Urothelium cell line (cell line): ENCODE data around the gene MED15.
"Not testable (repeated sequence)": the region's sequence is repeated elsewhere in the genome, so short reads cannot be mapped to it uniquely, and the experiment has no call there.

Experiments used
- DNase-seq: peaks from one replicate; pipeline ENCODE4 v3.0.0; 2011; ENCODE audit warnings: low spot score, mixed read lengths
- FAIRE-seq: peaks from 2 replicates; lab custom pipeline; 2011; peaks lifted over from hg19 to GRCh38; lab: Jason Lieb, UNC

MED15 gene

DNA sequence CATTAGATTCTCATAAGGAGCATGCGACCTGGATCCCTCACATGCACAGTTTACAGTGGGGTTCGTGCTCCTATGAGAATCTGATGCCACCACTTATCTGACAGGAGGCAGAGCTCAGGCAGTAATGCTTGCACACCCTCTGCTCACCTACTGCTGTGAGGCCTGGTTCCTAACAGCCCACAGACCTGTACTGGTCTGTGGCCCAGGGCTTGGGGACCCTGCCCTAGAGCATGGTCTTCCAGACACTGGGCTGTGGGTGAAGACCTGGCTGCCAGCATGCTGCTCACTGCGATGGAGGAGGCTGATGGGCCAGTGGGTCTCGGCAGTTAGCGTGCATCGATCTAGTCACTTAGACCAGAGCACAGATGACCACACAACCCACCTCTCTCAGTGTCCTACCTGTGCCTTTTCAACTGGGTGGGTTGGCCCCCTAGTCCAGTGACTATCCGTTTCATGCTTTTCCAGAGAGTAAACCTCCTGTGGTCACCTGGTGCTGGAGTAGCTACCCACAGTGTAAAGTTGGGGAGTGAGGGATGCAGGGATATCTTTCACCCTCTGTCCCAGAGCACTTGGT is 21.1 kb downstream of the MED15 start:
- FAIRE-seq (peak; percentile 20), DNase-seq (no peak)

DNA sequence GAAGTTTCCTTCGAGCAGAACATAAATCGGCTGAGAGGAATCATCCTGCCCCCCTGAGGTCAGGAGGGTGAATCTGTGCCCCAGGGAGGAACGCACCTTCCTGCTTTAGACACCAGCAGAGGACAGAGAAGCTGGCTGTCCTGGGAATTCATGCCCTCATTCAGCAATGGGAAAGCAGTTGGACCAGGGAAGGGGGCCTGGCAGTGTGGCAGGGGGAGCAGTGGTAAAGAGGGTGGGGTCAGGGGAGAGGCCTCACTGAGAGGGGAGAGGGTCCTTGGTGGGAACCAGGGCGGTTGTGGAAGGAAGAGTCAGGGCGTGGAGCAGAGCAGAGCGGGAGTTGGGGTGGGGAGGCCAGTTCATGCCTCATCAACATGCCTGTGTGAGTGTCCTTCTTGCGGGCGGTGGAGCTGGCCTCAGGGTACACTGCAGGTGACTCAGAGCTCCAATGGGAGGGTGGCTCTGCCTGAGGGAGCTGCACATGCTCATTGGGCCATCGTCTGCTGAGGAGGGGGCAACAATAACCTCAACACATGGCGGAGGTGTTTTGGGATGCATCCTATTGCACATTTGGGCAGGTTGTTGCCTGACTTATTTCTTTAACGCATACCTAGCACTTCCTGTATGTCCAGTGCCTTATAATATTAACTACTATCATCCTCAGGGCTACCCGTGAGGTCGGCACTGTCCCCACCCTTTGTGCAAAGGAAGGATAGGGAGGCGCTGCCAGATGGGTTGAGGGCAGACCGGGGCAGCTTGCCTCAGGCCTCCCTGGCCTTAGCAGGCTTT is 23.2 kb downstream of the MED15 start:
- FAIRE-seq (peak; percentile 97), DNase-seq (peak; percentile 89)

DNA sequence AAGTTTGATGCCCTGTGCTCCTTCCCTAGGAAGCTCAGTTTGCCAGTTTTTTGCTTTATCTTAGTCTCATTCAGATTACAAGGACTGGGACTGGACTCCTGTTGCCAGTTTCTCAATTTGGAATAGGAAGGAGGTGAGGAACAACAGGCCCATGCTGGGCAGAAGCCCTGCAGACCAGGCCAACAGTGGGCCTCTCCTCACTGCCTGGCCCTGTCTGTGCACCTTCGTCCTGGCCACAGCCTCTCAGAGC is 23.7 kb downstream of the MED15 start:
- DNase-seq (no peak), FAIRE-seq (no peak)

DNA sequence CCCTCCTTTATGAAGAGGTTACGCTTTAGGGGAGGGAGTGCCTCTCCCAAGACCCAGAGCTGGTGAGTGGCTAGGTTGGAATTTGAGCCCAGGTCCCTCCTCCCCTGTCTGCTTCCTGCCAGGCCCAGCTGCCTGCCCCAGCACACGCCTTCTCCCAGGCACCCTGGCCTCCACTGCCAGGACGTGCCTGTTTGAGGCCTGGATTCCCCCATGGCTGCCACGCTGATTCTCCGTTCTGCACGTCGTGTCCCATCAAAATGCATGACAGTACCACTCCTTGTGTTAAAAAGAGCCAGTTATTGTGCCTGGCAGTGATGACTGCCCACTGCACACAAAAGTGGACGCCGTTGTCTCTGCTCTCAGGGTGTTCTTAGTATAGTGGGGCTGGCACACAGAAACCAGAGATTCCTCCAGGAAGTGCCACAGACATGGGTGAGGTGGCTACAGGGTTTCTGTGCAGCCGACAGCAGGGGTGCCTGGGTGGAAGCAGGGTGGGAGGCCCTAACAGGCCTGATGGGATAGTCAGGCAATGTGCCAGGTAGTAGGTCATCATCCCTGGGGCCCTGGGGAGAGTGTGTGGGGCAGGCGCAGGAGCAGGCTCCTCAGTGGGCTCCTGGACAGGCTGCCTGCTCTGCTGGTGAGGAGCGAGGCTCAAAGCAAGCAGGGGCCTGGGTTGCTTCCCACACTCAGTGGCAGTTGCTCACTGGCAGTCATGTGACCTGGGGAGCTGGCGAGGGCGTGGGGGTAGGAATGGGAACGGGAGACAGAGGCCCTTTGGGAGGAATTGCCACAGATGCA is 24.2 kb downstream of the MED15 start:
- FAIRE-seq (peak; percentile 99), DNase-seq (peak; percentile 98)

DNA sequence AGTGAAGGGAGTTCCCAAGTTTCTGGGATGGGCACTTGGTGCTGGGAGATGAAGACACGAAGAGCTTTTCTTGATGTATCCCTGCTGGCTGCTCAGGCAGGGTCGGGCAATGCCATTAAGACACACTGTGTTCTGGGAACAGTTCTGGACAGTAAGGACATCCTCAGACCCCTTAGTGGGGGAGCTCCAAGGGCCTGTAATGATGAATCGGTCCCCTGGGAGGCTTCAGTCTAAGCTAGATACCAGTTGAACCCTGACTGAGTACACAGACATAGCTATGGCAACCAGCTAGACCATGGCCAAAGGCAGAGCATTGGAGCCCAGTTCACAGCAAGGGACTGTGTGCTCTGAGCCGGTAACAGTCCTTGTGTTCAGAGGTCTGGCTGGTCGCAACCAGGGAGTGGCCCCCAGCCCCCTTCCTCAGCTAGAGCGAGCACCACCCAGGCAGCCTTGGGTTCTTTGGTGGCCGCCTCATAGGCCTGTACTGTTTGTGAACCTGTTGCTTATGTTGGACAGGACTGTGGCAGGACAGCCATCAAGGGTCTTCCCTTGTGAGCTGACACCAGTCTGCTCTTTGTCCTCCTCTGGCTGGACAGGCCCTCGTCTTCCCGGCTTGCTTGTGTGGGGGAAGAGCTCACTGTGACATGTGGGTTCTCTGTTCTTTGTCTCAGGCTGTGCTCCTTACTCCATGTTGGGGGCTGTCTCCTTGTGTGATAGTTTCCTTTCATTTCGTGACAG is 25.0 kb downstream of the MED15 start:
- DNase-seq (no peak), FAIRE-seq (peak; percentile 61)

- FAIRE-seq (peak; percentile 76), DNase-seq (no peak)
These were observed 25.9 kb downstream of the MED15 start for GRCh38 chr22:20533095-20533878.

DNA sequence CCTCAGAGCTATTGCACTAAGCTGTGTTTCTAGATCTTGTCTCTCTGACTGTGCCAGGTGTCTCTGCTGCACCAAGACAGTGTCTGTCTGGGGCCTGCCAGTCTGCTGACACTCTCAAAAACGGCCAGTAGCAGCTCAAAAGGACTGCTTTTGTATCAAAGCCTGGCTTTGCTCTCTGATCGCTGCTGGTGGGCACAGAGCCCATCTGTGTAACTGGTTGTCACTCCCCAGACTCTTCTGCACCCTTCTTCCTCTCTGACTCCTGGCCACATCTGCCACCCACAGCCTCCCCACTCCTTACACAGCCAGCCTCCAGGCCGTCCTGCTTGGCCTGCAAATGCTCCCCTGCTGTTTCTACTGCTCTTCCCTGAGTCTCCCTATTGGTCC is 26.5 kb downstream of the MED15 start:
- FAIRE-seq (no peak), DNase-seq (no peak)

GRCh38 chr22:20536590-20537324 is 29.3 kb downstream of the MED15 start:
- FAIRE-seq, result peak; percentile 27

DNA sequence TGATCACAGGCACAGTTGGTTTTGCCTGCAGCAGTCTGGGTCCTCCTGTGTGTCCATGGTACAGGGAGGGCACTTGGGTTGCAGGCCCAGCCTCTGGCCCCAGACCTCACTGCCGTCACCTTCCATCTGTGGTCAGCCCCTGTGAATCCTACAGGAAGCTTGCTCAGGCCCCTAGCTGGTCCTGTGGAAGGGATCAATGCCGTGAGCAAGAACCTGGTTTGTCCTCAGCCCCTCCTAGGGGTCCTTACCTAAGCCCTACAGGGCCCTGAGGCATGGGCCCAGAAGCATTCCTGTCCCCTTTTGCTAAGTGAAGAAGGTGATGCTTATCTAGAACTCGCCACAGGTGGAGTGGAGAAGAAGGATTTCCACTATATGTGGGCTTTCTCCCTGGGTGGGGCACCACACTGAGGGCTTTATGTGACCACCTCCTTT is 29.9 kb downstream of the MED15 start:
- DNase-seq, result no peak
- no peak for FAIRE-seq

More at GRCh38 chr22:20536590-20537324, 29.3 kb downstream of the MED15 start:
- no peak for DNase-seq

DNA sequence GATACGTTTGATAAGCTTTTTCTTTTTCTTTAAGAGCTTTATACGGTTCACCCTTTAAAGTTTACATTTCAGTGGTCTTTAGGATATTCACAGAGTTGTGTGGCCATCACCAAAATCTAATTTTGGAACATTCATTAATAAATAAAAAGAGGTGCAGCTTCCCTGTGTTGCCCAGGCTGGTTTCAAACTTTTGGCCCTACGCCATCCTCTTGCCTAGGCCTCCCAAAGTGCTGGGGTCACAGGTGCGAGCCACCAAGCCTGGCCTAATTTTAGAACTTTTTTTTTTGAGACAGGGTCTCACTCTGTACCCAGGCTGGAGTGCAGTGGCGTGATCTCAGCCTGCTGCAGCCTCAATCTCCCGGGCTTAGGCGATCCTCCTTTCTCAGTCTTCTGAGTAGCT is 30.6 kb downstream of the MED15 start:
- no peak for DNase-seq
- no peak for FAIRE-seq

GRCh38 chr22:20538875-20539274 is 31.5 kb downstream of the MED15 start:
- not testable (repeated sequence) for FAIRE-seq, DNase-seq

- no peak for FAIRE-seq
- no peak for DNase-seq
These were observed 34.6 kb downstream of the MED15 start for GRCh38 chr22:20542055-20542454.

- DNase-seq (no peak), FAIRE-seq (no peak)
These were observed 35.3 kb downstream of the MED15 start for GRCh38 chr22:20542736-20543135.

- not testable (repeated sequence) for DNase-seq, FAIRE-seq
These were observed 37.9 kb downstream of the MED15 start for GRCh38 chr22:20545318-20545634.

- FAIRE-seq (no peak), DNase-seq (no peak)
These were observed 38.5 kb downstream of the MED15 start for GRCh38 chr22:20545681-20546521.

- no peak for DNase-seq
- no peak for FAIRE-seq
These were observed 39.1 kb downstream of the MED15 start for GRCh38 chr22:20546541-20546950.

- no peak for FAIRE-seq
- no peak for DNase-seq
These were observed 39.6 kb downstream of the MED15 start for GRCh38 chr22:20547029-20547428.

GRCh38 chr22:20548806-20549205 is 41.4 kb downstream of the MED15 start:
- FAIRE-seq, result peak; percentile 55
- DNase-seq, result no peak

GRCh38 chr22:20549232-20549841 is 41.9 kb downstream of the MED15 start:
- FAIRE-seq (peak; percentile 92), DNase-seq (no peak)
